ENCODE data around the gene CDH4.

Gene CDH4

DNA sequence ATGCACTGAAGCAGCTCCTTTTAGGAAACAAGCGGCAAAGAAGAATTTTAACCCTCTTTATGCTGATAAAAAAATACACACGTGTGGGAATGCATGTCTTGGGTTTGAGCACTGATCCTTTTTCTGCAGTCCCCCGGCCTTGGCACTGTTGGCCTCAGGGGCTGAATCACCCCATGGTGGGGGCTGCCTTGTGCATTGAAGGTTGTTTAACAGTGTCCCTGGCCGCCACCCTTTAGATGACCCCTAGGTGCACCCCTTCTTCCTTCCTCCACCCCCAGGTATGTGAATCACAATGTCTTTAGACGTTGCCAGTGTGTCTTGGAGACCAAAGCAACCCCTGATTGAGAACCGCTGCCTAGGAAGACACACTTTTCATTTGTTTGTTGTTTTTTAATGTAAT lies 190.7 kb downstream of the CDH4 start:
- TF ChIP-seq FOXP2 (optimal IDR thresholded peaks at IDR 0.05; ENCODE audit: borderline replicate concordance, extremely low read depth, extremely low read length, insufficient read depth): no peak
- no peak for TF ChIP-seq TAF1 (IDR thresholded peaks at IDR 0.05; ENCODE audit: borderline replicate concordance, insufficient read depth, low read length)
- TF ChIP-seq POLR2AphosphoS5 (IDR thresholded peaks at IDR 0.05; ENCODE audit: low read depth, low read length): no peak
- TF ChIP-seq REST (IDR thresholded peaks at IDR 0.05; ENCODE audit: insufficient read depth in 1 of 2, low read depth in 2 of 2, low read length in 2 of 2): no peak
- TF ChIP-seq SIN3A (IDR thresholded peaks at IDR 0.05; ENCODE audit: borderline replicate concordance, insufficient read depth, low read length): no peak

DNA sequence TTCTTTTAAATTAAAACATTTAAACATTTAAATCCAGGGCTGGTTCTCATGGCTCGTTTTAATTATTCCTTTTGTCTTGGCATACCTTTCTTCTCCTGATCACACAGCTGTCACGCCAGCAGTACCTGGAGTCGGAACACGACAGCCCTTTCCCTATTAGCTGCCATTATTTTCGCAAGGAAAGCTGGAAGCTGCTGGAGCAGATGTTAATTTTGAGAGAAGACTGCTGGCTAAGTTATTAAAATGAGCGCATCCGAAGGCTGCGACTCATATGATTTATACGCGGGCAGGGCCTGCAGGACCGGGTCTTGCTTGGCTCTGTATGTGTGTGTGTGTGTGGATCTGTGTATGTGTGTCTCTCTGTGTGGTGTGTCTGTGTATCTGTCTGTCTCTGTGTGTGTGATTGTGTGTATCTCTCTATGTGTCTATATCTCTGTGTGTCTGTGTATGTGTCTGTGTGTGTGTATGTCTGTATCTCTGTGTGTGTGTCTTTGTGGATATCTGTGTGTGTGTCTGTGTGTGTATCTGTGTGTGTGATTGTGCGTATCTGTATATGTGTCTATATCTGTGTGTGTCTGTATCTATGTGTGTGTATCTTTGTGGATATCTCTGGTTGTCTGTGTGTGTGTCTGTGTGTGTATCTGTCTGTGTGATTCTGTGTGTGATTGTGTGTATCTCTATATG lies 191.5 kb downstream of the CDH4 start:
- TF ChIP-seq TAF1 (IDR thresholded peaks at IDR 0.05; ENCODE audit: borderline replicate concordance, insufficient read depth, low read length): no peak
- TF ChIP-seq REST (IDR thresholded peaks at IDR 0.05; ENCODE audit: insufficient read depth in 1 of 2, low read depth in 2 of 2, low read length in 2 of 2): no peak
- no peak for TF ChIP-seq POLR2AphosphoS5 (IDR thresholded peaks at IDR 0.05; ENCODE audit: low read depth, low read length)
- no peak for TF ChIP-seq FOXP2 (optimal IDR thresholded peaks at IDR 0.05; ENCODE audit: borderline replicate concordance, extremely low read depth, extremely low read length, insufficient read depth)
- TF ChIP-seq SIN3A (IDR thresholded peaks at IDR 0.05; ENCODE audit: borderline replicate concordance, insufficient read depth, low read length): no peak

DNA sequence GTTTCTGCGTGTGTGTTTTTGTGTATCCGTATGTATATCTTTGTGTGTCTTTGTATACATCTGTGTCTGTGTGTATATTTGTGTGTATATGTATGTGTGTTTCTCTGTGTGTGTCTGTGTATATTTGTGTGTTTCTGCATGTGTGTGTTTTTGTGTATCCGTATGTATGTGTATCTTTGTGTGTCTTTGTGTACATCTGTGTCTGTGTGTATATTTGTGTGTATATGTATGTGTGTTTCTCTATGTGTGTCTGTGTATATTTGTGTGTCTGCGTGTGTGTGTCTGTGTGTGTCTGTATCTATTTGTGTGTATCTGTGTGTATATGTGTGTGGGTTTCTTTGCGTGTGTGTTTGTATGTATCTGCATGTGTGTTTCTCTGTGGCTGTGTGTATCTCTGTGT lies 192.6 kb downstream of the CDH4 start:
- TF ChIP-seq FOXP2 (optimal IDR thresholded peaks at IDR 0.05; ENCODE audit: borderline replicate concordance, extremely low read depth, extremely low read length, insufficient read depth): no peak

GRCh38 chr20:61445138-61445537 lies 193.1 kb downstream of the CDH4 start:
- TF ChIP-seq TAF1 (IDR thresholded peaks at IDR 0.05; ENCODE audit: borderline replicate concordance, insufficient read depth, low read length): no peak
- no peak for TF ChIP-seq POLR2AphosphoS5 (IDR thresholded peaks at IDR 0.05; ENCODE audit: low read depth, low read length)
- no peak for TF ChIP-seq REST (IDR thresholded peaks at IDR 0.05; ENCODE audit: insufficient read depth in 1 of 2, low read depth in 2 of 2, low read length in 2 of 2)
- no peak for TF ChIP-seq FOXP2 (optimal IDR thresholded peaks at IDR 0.05; ENCODE audit: borderline replicate concordance, extremely low read depth, extremely low read length, insufficient read depth)
- no peak for TF ChIP-seq SIN3A (IDR thresholded peaks at IDR 0.05; ENCODE audit: borderline replicate concordance, insufficient read depth, low read length)

DNA sequence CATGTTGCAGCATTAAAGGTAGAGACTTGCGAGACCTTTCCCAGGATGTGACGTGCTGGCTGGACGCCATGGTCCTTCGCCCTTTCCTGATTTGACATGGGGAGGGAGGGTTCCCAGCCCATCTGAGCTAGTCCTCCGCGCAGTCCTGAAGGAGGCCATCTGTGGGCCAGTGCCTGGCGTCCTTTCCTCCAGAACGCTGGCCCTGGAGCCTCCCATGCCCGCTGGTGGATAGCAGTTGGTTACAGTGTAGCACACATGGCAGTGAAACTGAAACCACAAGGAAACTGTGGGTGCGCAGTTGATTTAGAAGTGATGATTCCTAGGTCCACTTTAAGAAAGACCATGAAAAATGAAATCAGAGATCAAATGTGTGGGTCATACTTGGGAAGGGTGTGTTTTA lies 193.7 kb downstream of the CDH4 start:
- no peak for TF ChIP-seq REST (IDR thresholded peaks at IDR 0.05; ENCODE audit: insufficient read depth in 1 of 2, low read depth in 2 of 2, low read length in 2 of 2)
- no peak for TF ChIP-seq SIN3A (IDR thresholded peaks at IDR 0.05; ENCODE audit: borderline replicate concordance, insufficient read depth, low read length)
- TF ChIP-seq POLR2AphosphoS5 (IDR thresholded peaks at IDR 0.05; ENCODE audit: low read depth, low read length): no peak
- no peak for TF ChIP-seq FOXP2 (optimal IDR thresholded peaks at IDR 0.05; ENCODE audit: borderline replicate concordance, extremely low read depth, extremely low read length, insufficient read depth)
- TF ChIP-seq TAF1 (IDR thresholded peaks at IDR 0.05; ENCODE audit: borderline replicate concordance, insufficient read depth, low read length): no peak

Measured in PFSK-1 (cell line).